ENCODE measurements around the gene TUBB3.

Gene TUBB3

DNA sequence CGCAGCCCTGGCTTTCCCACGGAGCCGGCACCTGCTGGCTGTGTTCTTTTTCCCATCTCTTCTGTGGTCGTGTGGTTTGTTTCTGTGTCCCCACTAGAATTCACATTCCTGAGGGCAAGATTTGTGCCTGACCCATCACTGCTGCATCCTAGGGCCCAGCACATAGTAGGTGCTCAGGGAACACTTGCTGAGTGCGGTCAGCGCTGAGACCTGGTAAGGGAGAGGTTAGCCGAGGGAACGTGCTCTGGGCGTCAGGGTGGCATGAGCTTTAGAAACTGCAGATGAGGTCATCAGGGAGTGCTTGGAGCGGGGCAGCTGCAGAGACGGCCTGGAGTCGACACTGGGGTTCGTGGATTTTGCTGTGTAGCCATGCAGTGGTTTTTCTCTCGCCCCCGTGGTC is 31.3 kb downstream of the TUBB3 start:
- no peak for DNase-seq (ENCODE audit: extremely low read depth, low read depth)
- no peak overlapping the region for H3K4me3 ChIP-seq (replicated peaks; ENCODE audit: low read depth, low read length)
- TF ChIP-seq, protein P1, sequence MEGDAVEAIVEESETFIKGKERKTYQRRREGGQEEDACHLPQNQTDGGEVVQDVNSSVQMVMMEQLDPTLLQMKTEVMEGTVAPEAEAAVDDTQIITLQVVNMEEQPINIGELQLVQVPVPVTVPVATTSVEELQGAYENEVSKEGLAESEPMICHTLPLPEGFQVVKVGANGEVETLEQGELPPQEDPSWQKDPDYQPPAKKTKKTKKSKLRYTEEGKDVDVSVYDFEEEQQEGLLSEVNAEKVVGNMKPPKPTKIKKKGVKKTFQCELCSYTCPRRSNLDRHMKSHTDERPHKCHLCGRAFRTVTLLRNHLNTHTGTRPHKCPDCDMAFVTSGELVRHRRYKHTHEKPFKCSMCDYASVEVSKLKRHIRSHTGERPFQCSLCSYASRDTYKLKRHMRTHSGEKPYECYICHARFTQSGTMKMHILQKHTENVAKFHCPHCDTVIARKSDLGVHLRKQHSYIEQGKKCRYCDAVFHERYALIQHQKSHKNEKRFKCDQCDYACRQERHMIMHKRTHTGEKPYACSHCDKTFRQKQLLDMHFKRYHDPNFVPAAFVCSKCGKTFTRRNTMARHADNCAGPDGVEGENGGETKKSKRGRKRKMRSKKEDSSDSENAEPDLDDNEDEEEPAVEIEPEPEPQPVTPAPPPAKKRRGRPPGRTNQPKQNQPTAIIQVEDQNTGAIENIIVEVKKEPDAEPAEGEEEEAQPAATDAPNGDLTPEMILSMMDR (IDR thresholded peaks at IDR 0.05; ENCODE audit: low read depth, low read length, missing control alignments), result no peak

DNA sequence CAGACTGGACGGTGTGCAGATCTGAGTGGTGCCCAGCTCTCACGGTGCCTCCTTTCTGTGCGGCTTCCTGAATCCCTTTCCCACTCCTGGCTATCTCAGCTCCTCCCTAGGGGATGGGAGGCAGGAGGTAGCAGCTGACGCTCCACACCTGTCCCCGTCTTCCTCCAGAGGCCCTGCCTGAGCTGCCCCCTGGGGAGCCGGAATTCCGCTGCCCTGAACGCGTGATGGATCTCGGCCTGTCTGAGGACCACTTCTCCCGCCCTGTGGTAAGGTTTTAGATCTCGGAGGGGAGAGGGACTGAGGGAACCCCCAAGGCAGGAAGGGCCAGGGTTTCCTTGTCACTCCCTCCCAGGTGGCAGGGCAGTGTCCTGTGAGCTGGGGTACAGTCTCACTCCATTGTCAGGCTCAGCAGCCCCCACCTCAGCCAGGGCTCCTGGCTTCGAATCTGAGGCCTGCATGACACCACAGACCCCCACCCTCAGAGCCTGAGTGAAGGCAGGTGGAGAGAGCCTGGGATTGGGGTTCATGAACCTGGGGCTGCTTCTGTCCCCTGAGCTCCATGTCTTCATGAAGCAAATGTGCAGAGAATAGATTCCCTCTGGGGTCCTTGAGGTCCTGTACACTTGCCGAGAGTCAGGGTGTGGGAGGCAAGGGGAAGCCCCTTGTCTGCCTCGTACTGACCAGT is 32.0 kb downstream of the TUBB3 start:
- TF ChIP-seq, protein P1 (IDR thresholded peaks at IDR 0.05; ENCODE audit: low read depth, low read length, missing control alignments), result no peak
- DNase-seq (ENCODE audit: extremely low read depth, low read depth), result no peak

DNA sequence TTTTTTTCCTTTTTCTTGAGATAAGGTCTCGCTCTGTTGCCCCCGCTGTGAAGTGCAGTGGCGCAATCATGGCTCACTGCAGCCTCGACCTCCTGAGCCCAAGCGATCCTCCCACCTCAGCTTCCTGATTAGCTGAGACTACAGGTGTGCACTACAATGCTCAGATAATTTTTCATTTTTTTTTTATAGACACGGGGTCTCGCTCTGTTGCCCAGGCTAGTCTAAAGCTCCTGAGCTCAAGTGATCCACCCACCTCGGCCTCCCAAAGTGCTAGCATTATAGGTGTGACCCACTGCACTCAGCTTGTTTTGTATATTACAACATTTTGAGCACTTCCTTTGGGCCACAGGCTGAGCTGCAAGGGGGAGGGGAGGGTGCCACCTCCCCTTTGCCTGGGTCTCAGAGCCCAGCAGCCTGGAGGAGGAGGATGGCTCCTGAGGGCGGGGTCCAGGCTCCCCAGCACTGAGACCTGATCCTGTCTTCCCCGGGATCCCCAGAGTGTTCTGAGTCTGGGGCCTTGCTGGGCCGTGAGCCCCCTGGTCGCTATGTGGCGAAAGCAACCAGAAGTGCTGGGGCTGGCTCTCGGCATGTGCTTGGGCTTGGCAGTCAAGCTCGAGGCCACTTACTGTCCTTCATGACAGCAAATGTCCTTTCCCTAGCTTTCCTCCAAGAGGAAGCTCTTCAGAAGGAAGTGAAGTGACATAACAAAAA is 33.5 kb downstream of the TUBB3 start:
- TF ChIP-seq, protein P1 (IDR thresholded peaks at IDR 0.05; ENCODE audit: low read depth, low read length, missing control alignments), result no peak
- H3K4me3 ChIP-seq (replicated peaks; ENCODE audit: low read depth, low read length), result no peak overlapping the region
- no peak for DNase-seq (ENCODE audit: extremely low read depth, low read depth)

More for the DNA sequence above, 32.0 kb downstream of the TUBB3 start:
- no peak overlapping the region for H3K4me3 ChIP-seq (replicated peaks; ENCODE audit: low read depth, low read length)

GRCh38 chr16:89957216-89957785 is 34.2 kb downstream of the TUBB3 start:
- no peak overlapping the region for H3K4me3 ChIP-seq (replicated peaks; ENCODE audit: low read depth, low read length)
- no peak for DNase-seq (ENCODE audit: extremely low read depth, low read depth)

DNA sequence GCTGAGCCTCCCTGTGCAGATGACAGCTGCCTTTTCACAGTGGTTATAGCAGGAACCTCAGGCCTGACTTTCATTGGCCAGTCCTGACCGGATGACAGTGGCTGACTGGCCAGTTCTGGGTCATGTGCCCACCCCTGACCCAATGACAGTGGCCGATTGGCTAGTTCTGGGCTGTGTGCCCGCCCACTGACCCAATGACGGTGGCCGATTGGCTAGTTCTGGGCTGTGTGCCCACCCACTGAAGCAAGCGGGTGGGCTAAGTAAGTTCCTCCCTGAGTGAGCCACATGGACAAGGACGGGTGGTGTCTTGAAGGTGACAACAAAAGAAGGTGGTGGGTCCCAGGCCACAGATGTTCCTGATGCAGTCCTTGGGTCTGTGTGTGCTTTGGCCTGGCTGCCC is 34.9 kb downstream of the TUBB3 start:
- TF ChIP-seq, protein P1 (IDR thresholded peaks at IDR 0.05; ENCODE audit: low read depth, low read length, missing control alignments), result no peak
- no peak overlapping the region for H3K4me3 ChIP-seq (replicated peaks; ENCODE audit: low read depth, low read length)
- DNase-seq (ENCODE audit: extremely low read depth, low read depth), result no peak

More at GRCh38 chr16:89957216-89957785, 34.2 kb downstream of the TUBB3 start:
- TF ChIP-seq, protein P1 (IDR thresholded peaks at IDR 0.05; ENCODE audit: low read depth, low read length, missing control alignments), result no peak

GRCh38 chr16:89958596-89958995 is 35.5 kb downstream of the TUBB3 start:
- TF ChIP-seq, protein P1 (IDR thresholded peaks at IDR 0.05; ENCODE audit: low read depth, low read length, missing control alignments), result no peak
- no peak overlapping the region for H3K4me3 ChIP-seq (replicated peaks; ENCODE audit: low read depth, low read length)
- DNase-seq (ENCODE audit: extremely low read depth, low read depth), result no peak
